GM21576 (cell line): ENCODE measurements around the gene PRRC2A.

ENCODE experiments used
- ATAC-seq: cut with Tn5 transposase; IDR thresholded peaks from one replicate; pipeline ENCODE4 v1.9.1; 2021; ENCODE audit warnings: mild to moderate bottlenecking, moderate library complexity; ENCODE audit not compliant: unreplicated experiment

Gene PRRC2A

DNA sequence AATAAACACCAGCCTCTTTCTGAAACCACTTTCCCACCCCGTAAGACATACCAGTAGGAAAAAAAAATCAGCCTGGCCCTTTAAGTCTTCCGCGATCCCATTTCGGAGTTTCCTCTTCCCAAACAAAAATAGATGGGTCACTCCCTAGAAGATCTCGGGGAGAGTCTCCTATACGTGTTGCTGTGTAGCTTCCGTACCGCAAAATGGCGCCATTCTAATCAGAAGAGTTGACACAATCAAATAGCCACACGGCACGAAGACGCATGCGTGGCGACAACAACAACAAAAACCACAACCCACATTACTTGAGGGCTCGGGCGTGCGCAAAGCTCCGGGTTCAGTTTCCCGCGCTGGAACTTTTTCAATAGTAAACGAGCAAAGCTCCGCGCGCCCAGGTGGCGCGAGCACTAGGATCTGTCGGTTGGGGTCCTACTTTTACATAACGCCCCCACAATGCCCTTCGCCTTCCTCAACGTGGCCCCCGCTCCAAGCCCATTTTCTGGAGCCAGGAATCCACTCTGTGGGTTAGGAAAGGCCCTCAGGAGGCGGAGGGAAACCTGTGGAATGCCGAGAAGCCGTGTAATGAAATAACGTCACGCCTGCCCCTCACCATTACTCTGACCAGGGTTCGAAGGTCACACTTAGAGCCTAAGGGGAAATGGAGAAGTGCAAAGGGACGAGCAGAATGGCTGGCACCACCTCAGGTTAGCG lies 44.4 kb downstream of the PRRC2A start, which contains the start of gene GPANK1:
Gene GPANK1 (minus strand): TSS at position 208 of the 711 bp plus-strand sequence. CDS start 519 bp downstream, outside the sequence.
- peak; percentile 27 for ATAC-seq

DNA sequence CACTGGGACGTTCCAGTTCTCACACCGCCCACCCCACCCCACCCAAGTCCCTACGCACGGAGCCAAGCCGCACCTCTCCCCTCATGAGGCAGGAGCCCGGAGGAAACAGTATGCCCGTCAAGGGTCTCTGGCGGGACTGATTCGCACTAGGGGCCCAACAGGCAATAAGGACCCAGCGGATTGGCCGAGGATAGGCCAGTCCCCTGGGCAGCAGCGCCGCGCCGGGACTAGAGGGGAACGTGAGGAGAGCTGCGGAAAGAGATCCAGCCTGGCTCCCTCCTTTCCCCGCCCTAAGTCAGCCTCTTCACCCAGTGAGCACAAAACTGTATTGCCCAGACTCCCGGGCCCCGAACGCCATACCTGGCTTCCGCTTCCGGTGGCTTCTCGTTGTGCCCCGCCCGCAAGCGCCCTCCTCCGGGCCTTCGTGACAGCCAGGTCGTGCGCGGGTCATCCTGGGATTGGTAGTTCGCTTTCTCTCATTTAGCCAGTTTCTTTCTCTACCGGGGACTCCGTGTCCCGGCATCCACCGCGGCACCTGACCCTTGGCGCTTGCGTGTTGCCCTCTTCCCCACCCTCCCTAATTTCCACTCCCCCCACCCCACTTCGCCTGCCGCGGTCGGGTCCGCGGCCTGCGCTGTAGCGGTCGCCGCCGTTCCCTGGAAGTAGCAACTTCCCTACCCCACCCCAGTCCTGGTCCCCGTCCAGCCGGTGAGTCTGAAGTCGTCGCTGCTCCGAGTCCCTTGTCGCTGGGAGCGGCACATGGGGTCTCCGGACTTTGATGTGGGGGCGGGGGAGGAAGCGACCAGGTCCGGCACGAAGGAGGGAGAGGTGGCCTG lies 45.2 kb downstream of the PRRC2A start, which contains the start of gene CSNK2B:
Gene CSNK2B (plus strand): TSS at position 580 of the 836 bp plus-strand sequence. CDS start 752 bp downstream, outside the sequence.
- peak; percentile 69 for ATAC-seq

DNA sequence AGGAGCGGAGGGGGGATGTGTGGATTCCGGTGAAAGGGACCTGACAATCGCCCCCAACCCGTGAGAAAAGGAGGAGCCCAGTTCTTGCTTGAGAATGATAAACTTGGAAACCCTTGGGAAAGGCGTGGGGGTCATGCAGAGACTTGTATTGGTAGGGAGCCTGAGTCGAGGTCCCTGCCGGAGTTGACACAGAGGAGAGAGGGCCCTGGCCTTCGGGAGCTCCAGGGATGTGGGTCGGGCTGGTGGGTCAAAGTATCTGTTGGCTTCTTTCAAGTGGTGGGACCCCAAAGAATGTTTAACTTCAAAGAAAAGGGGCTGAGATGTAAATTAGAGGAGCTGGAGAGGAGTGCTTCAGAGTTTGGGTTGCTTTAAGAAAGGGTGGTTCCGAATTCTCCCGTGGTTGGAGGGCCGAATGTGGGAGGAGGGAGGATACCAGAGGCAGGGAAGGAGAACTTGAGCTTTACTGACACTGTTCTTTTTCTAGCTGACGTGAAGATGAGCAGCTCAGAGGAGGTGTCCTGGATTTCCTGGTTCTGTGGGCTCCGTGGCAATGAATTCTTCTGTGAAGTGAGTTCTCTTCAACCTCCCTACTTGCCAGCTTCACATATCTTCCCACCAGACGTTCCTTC lies 45.9 kb downstream of the PRRC2A start:
- no peak for ATAC-seq

DNA sequence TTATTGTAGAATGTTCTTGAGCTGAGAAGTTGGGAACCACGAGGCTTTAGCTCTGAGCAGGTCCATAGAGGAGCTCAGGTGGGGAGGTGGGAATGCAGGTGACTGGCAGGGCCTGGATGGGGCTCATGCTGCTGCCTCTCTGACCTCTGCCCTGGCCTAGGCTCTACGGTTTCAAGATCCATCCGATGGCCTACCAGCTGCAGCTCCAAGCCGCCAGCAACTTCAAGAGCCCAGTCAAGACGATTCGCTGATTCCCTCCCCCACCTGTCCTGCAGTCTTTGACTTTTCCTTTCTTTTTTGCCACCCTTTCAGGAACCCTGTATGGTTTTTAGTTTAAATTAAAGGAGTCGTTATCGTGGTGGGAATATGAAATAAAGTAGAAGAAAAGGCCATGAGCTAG lies 49.2 kb downstream of the PRRC2A start, which contains the start of gene LY6G5B:
Gene LY6G5B (plus strand): TSS at position 301 of the 400 bp plus-strand sequence. CDS start 975 bp downstream, outside the sequence.
- no peak for ATAC-seq

DNA sequence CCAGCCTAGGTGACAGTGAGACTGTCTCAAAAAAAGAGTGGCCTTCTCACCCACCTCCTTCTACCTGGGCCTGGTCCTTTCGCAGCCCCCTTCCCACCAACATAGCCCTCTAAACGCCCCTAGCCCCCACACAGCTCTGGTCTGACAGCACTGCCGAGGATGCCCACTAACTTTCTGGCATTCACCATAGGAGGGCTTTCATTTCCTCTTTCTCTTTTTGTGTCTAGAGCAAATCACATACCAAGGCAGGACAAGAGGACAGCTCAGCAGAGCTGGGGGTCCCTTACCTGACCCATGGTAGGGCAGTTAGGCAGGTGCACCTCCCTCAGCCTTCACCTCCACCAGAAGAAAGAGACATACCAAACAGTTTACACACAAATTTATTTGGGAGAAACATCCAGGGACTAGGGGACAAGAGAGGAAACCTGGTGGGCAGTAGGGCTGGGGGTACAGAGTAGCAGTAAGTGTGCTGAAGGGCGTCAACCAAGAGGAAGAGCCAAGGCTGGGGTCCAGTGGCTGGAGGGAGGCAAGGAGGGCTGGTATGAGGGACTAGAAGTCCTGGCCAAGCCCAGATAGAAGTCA lies 55.9 kb downstream of the PRRC2A start:
- ATAC-seq: no peak

DNA sequence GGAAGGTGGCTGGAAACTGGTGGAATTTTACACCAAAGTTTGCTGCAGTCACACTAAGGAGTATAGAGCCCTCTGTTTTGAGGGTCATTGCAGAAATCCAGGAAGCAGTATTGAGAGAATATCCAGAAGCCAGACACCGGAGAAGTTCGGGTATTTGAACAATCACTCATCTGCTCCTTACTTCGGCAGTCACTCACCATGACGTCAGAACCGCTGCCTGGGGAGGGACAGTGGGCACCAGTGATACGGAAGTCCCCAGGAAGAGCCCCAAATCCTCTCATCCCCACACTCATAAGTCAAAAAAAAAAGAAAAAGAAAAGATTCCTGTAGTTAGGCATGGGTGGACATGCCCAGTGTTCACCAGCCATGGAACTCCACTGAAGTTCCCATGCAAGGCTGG lies 56.4 kb downstream of the PRRC2A start:
- no peak for ATAC-seq

DNA sequence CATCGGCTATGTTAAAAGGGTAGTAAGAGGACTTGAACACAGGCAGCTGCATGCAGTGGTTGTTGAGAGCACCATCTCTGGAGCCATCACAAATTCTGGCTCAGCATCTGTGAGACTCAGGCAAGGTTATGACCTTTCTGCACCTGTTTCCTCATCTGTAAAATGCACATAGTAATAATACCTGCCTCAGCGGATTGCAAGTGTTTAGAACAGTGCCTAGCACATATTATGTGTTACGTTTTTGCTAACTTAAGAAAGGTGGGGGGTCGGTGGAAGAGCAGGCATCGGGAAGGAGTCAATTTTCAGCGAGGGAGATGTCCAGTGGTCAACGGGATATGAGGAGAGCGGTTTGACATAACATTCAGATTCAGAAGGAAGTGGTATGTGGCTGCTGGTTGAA lies 57.4 kb downstream of the PRRC2A start:
- no peak for ATAC-seq

DNA sequence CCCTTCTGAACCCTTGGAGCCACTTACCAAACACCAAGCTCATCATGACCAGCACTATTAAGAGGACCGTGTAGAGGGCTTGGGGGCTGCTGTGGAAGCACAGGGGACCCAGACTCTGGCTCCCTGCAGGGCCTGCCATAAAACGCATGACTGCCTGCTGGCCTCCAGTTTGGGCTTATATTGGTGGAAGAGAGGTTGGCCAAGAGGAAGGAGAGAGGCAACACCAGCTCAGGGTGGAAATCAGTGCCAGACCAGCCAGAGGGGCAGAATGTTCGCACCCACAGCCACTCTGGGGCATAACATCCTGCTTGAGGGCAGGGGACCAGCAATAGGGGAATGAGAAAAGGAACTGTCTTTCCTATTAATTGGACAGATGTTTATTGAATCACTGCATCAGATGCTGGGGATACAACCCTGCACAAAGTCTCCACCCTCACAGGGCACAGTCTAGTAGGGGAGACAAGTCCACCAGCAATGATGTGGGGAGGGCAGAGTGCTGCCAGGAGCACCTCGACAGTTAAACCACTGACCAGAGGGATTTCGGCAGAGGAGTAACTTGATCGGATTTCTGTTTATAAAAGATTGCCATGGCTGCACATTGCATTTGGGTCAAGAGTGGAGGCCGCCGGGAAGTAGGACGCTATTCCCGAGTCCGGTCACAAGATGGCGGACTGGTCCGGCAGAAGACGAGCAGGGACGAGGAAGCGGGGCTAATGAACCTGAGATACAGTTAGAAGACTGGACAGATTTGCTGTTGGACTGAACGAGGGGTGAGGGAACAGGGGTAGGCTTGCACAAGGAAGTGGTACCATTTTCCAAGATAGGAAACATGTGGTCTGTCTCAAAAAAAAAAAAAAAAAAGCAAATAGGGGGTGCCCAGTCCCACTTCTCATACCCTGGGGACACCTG lies 60.0 kb downstream of the PRRC2A start, which contains the start of gene LY6G5C:
Gene LY6G5C (minus strand): TSS at position 842 of the 909 bp plus-strand sequence. CDS start 694 bp downstream, at position 148.
- no peak for ATAC-seq

DNA sequence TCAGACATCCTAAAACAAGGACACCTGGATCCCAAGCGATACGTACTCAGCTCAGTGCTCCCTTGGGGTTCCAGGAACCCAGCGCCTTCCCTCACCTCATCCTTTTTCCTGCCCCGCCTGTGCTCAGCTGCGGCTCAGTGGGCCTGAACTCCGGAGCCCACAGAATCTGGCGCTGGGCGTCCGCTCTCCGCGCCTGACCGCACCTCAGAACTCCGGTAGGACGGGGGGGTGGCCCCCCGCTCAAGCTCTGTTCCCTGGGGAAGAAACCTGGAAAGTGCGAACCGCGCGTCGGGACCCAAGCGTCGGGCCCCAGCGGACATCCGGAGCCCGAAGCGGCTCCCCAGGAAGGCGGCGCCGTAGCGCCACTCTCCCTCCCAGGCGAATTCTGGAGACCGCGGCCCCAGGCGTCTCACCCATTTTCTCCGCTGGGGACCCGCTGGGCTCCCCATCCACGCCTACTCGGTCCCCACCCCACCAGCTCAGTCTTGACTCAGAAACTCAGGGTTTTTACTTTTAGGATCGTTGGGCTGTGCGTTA lies 60.7 kb downstream of the PRRC2A start:
- ATAC-seq: no peak

DNA sequence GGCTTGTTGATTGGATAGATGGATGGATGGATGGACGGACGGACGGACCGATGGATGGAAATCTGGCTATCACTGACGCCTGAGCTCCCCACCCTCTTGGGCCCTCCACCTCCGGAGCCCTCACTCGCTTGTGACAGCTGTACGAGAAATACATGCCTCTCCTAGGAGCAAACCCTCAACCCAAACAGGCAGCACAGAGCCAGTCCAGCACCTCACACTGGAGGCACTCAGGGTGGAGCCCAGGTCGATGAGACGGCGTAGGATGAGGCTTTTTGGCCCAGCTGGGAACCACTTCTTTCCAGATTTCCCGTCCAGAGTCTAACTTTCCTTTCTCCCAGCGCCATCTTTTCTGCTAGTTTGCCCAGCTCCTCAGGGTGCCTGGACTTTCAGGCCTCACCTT lies 63.1 kb downstream of the PRRC2A start:
- no peak for ATAC-seq

DNA sequence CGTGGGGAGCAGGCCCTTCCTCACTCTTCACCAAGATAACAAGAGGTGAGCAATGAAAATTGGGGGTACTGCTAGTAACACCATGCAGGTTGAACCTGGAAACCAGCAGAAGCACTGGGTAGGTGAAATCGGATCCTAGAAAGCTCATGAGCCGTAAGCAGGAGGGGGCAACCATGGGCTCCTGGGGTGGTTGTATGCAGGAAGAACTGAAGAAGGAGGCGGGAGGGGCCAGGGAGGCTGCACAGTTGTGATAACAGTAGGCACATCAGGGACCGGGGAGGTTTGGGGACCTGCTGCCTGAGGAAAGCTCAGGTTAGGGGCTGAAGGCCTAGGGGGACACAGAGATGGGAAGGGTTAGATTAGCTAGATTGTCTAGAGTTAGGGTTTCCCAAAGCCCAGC lies 66.0 kb downstream of the PRRC2A start:
- no peak for ATAC-seq

DNA sequence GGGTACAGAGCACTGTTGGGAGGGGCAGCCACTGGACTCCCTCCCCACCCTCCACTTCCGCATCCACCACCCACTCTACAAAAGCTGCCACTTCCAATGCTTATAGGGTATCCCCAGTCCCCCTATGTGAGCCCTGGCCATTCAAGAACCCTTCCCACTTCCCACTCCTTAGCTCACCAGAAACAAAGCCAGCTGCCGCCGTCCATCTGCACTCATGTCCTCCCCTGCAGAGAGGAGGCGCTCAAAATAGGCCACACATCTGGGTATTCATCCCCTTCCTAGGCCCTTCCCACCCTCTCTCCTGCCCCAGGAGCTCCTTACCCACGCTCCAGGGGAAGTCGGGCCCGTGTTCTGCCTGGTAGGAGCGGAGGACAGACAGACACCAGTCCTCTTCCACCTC lies 66.8 kb downstream of the PRRC2A start:
- no peak for ATAC-seq
